OCI-LY7 (cell line): ENCODE results near the gene ZG16B.

ENCODE experiments used
- CTCF ChIP-seq: fragments of 200-600 bp; sonication (generic); conservative IDR thresholded peaks from 2 replicates; pipeline ENCODE4 v1.5.1; 2014; ENCODE audit warnings: mild to moderate bottlenecking, antibody characterized with exemption, low read length, moderate library complexity, mixed read lengths
- EZH2phosphoT487 ChIP-seq: fragments of 200-600 bp; sonication (generic); IDR thresholded peaks from 2 replicates; pipeline ENCODE4 v1.6.1; 2018; ENCODE audit warnings: low read depth, borderline replicate concordance, mild to moderate bottlenecking, mixed run types, antibody characterized with exemption, low read length, moderate library complexity, mixed read lengths

GRCh38 chr16:2831203-2831602, 1.1 kb downstream of the ZG16B start:
- TF ChIP-seq CTCF = no peak
- TF ChIP-seq EZH2phosphoT487 = no peak
